ENCODE measurements around the gene SELENOK.

Gene SELENOK

DNA sequence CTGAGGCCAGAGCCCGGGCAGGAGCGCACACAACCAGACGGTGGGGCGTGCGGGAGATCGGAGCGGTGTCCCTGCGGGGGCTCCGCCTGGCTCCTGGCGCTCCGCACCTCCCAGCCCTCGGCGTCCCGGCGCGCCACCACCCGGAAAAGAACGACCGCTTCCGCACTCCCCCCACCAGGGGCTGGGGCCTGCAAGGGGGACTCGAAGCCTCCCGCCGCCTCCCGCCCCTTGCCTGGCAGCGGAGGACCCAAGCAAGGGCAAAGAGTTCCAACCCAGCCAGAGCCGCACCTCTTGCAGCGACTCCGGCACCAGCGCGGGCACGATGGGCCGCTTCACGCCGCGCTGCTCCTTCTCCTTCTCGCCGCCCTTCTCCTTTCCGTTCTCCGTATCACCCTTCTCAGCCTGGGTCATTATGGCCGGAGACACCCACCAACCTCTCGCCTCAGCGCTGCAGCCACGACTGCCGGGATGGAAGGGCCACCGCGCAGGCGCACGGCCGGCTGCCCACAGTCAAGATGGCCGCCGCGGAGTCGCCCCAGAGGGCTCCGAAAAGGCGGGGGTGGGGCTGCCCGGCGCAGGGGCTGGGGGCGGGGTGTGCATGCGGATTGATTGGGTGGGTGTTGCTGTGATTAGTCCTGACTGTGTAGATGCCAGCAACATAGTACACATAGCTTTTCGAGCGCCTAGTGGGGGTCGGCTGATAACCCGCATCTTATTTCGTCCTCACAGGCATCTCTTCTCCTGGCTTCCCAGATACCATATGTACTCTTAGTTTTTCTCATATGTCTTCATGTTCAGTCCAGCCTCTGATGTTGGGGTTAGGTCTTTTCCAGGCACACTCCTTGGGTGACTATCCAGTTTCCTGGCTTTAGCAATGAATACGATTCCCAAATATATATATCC lies 9.7 kb downstream of the SELENOK start, which contains the start of gene ACTR8:
TSS of gene ACTR8 (minus strand) at position 462 of the 903 bp plus-strand sequence. CDS start at position 411, 51 bp downstream.
- peak; percentile 82 to 85 for DNase-seq

- no peak for DNase-seq
Measured at GRCh38 chr3:53880396-53881345, 11.0 kb downstream of the SELENOK start.

GRCh38 chr3:53865732-53866499 lies 25.7 kb downstream of the SELENOK start:
- no peak for DNase-seq

DNA sequence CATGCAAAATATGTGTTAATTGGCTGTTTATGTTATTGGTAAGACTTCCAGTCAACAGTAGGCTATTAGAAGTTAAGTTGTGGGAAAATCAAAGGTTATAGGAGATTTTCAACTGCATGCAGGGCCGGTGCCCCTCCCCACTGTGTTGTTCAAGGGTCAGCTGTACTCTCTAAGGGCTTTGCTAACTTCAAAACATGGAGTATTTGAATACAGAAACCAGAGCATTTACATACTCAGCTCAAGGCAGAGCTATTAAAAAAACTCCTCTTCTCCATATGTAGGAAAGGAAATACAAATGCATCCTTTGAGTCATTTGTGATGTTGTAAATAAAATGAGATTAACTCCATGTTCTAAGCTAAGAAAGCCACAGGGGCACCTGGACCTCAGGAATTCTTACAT lies 28.5 kb downstream of the SELENOK start:
- no peak for DNase-seq

- DNase-seq, result no peak
Measured at GRCh38 chr3:53862241-53862640, 29.4 kb downstream of the SELENOK start.

GRCh38 chr3:53860196-53860595 lies 31.5 kb downstream of the SELENOK start:
- no peak for DNase-seq

- DNase-seq, result no peak
Measured at GRCh38 chr3:53859178-53859577, 32.5 kb downstream of the SELENOK start.

DNA sequence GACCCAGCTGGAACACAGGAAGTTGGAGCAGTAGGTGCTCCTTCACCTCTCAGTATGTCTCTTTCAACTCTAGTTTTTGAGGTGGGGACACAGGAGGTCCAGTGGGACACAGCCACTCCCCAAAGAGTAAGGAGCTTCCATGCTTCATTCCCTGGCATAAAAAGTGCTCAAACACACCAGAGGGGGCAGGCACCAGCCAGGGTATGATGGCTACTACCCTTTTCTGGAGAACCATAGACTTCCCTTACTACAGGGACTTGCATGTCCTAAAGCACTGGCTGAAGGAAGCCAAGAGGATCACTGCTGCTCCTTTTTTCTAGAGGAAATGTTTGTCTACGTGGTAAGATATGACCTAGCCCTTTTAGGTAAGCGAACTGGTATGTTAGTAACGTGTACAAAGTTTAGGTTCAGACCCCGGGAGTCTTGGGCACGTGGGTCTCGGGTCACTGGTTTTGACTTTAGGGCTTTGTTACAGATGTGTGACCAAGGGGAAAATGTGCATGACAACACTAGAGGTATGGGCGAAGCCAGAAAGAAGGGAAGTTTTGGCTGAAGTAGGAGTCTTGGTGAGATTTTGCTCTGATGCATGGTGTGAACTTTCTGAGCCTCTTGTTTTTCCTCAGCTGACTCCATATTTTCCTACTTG lies 33.4 kb downstream of the SELENOK start:
- DNase-seq, result no peak

- DNase-seq, result no peak
Measured at GRCh38 chr3:53856964-53857363, 34.7 kb downstream of the SELENOK start.

DNA sequence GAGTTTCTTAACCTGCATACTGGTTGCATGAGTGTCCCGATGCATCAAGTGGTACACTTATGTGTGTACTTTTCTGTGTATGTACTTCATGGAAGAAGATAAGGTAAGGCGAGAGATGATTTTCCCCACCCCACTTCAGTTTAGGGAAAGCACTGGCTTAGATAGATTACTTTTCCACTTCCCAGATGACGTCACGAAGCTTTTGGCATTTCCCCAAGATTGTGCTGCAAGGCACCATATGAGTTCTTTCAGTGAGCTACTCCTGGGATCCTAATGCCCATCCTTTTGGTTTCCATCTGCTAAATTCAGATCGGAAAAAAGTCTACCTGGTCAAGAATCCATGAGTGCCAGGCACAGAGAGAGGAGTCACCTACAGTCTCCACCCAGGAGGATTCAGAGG lies 40.8 kb downstream of the SELENOK start:
- DNase-seq, result no peak

DNA sequence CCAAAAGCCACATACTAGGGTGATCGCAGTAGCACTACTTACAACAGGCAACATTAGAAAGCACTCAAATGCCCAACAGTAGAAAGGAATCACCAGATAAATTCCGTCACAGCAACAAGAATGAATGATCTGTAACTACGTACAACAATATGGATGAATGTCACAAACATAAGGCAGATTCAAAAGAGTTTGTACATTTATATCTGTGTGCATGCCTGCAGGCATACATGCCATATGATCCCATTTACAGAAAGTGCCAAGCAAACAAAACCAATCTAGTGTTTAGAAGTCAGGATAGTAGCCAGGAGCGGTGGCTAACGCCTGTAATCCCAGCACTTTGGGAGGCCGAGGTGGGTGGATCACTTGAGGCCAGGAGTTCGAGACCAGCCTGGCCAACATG lies 41.7 kb downstream of the SELENOK start:
- no peak for DNase-seq

DNA sequence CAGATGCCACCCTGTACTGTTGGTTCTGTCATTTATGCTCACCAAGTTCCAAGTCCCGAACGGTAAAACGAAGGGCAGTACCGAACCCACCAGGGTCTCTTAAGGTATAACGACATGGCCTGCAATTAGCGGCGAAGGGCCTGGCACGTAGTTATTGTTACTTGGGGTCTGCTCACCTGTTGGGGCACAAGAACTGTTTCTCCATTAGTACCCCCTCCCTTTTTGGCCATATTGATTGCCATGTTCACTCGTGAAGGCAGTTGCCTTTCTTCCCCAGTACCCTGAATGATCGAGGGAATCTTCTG lies 44.9 kb downstream of the SELENOK start:
- no peak for DNase-seq

- DNase-seq, result no peak
Measured at GRCh38 chr3:53846134-53846850, 45.4 kb downstream of the SELENOK start, which contains the start of the genes CHDH and IL17RB. TSS of gene CHDH (minus strand) at chr3:53846419. CDS start at chr3:53824008, 22,411 bp downstream. TSS of gene IL17RB (plus strand) at chr3:53846568. CDS start at chr3:53846589, 21 bp downstream.

- no peak for DNase-seq
Measured at GRCh38 chr3:53845881-53846133, 45.9 kb downstream of the SELENOK start.

DNA sequence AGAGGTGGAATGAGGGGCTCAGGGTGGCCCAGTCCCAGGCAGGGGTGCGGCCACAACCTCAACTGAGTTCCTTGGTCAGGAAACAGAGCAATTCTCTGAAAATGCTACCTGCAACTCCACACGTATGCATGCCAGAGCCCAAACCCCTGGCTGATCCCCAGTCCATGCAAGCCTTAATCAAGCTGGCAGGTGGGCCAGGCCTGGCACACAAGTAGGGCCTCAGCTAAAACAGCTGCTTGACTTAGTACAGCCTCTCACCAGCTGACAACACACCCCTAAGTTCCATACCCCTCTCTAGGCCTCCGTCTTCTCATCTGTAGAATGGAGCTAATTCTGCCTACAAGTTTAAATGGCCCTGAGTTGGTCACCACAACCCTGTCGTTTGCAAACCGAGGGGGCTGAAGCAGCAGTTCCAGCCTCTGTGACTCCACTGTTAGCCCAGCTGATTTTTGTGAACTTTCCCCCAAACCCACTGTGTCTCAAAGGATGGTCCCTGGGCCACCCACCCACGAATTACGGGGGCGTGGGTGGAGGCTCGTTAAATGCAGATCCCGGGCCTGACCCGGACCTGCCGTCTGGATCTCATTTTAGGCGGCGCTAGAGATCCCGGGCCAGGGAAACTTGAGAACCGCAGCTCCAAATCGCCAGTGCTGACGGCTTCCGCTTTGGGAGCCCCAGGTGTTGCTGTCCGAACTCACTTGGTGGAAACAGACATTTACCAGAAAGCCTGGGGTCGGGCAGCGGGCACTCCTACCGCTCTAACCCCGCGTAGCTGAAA lies 46.4 kb downstream of the SELENOK start:
- no peak for DNase-seq

DNA sequence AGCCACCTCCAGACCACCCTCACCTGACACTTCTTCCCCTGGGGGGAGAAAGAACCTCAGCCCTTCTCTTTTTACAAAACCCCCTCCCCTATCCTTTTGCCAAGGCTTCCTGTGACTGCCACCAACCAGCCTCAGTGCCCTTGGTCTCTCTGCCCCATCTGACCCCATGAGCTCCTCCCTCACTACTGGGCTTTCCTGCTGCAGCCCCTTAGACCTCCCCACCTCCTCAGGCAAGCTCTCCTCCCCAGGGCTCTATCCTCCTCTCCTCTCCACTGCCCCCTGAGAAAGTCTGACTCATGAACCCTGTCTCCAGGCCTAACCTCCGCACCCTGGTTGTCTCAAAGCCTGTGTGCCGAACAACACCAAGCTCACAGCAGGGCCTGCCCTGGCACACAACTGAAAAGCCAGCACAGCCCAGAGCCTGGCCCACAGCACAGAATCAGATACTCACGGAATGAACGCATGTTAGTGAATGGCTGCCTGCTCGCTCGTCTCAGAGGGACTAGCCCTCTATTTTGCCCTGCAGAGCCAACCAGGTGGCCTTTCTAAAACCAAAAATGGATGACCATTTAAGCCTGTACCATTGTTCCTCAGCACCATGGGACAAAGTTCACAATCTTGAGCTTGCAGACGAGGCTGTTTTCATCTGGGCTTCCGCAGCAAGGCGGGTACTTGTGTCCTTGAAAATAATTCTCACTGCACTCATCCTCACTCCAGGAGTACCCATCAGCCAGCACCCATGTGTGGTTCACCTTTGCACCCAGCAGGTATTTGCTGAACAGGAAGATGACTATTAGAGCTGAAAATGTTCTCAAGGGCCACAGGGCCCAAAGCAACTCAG lies 47.2 kb downstream of the SELENOK start:
- DNase-seq, result no peak

- DNase-seq, result no peak
Measured at GRCh38 chr3:53843195-53844177, 48.2 kb downstream of the SELENOK start.

- DNase-seq, result no peak
Measured at GRCh38 chr3:53842436-53843194, 49.0 kb downstream of the SELENOK start.
